Measurements from ENCODE around the gene RILP.

RILP gene

DNA sequence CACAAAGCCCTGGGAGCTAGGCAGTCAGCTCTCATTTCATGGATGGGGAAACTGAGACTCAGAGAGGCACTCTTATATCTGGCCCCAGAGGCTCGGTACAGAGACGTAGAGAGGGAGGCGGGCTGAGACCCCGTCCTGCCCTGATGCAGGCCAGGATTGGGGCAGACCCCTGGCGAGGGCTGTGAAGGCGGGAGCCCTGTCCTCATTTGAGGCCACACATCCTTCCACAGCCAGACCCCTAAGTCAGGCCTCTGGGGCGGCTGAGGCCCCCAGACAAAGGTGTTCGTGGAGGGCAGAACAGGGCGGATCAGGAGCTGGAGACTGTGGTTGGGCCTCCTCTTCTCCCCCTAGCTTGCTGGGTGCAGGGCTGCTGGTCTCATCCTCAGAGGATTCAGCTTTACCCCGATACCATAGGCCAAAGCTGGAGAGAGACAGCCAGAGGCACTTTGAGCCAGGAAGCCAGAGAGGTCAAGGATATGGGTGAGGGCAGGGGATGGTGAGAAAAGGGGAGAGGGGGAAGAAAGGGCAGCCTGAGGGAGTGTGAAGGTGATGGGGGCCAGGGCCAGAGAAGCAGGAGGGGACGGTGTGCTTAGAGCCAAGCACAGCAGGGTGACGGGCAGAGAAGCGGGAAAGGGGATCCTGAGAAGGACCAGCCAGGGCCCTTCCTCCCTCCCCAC is 3.3 kb downstream of the RILP start:
- no peak for DNase-seq

DNA sequence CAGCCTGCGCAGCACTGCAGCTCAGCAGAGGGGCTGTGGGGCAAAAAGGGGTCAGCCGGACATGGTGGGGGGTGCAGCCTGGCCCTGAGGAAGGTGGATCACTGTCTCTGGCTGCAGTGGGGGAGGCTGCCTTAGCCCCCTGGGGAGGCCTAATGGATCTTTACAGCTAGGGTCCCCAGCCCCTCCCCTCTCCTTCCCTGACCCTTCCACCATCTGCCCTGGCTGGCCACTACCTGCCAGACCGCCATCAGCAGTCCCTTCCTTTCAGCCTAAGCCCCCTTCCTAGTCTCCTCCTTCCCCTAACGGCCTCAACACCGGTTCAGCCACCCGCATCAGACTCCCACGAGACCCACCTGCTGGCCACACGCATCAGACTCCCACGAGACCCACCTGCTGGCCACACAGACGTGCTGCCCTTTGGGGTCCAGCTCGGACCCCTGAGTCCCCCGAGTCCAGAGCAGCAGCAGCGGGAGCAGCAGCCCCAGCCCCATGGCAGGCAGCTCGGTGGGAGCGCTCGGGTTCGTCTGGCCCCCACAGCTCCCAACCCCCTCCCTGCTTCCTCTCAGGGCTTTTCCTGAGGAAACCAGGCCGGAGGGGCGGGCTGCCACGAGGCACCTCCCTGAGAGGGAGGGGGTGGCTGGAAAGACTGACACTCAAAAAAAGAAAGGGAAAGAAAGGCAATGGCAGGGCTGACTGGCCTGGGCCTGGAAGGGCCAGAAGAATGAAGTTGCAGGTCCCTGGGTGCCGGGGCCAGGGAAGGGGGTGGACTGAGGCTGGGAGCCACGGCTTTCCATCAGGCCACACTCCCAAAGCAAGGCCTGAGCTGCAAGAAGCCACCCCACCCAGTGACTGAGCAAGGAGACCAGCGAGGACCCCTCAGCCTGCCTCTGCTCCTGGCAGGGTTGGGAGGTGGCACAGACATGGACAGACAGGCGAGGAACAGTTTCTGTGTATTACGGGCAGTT is 4.2 kb downstream of the RILP start, which contains the start of gene SCARF1:
Gene SCARF1, minus strand, starts transcription at position 526 of the 965 bp plus-strand sequence. Its CDS starts 35 bp downstream, at position 491.
- no peak for DNase-seq

DNA sequence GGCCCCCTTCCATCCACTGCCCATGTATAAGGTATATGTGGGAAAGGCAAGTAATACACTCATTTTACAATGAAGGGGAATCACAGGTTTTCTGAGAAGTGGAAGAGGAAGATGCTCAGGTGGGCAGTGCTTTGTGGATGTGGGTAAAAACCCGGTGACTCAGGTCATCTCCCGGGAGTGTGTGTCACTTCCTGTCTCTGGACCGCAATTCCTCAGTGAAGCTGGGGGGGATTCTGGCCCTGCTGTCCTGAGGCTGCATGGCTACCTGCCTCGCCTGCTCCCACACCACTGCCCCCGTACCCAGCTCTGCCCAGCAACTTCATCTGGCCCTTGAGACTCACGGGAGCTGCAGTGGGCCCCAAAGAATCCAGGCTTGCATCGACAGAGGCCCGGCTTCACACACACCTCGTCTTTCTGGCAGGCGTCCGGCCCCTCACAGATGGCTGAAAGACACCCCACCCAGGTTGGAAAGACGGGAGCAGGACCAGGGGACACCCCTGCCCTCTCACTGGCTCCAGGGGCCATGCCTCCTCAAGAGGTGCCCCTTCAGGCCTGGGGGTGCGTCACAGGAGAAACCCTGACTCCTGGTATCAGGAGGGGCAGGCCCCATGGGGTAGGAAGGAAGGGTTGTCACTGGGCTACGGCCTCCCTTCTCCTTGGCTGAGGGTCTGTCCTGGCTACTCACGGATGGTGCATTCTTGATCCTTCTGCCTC is 5.0 kb downstream of the RILP start:
- DNase-seq, result no peak

DNA sequence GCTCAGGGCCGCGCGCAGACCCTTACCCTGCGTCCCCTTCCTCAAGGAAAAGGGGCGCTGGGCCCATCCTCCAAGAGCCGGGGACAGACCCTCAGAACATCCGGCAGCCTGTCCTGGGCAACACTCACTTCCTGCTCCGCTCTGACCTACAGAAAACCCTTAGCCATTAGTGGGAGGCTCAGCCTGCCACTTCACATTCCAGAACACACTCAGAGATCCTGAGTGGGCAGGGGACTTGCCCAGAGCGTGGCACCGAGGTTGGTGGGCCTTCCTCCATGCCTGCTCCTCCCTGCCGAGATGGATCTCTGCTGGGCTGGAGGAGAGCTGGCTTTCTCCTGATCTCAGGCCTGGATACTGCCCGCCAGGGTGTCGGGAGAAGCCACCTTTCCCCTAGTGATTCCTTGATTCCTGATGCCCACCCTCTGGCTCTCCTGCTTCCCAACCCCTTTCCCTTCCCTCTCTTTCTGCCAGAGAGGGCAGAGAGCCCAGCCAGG is 5.6 kb downstream of the RILP start:
- DNase-seq, result no peak

DNA sequence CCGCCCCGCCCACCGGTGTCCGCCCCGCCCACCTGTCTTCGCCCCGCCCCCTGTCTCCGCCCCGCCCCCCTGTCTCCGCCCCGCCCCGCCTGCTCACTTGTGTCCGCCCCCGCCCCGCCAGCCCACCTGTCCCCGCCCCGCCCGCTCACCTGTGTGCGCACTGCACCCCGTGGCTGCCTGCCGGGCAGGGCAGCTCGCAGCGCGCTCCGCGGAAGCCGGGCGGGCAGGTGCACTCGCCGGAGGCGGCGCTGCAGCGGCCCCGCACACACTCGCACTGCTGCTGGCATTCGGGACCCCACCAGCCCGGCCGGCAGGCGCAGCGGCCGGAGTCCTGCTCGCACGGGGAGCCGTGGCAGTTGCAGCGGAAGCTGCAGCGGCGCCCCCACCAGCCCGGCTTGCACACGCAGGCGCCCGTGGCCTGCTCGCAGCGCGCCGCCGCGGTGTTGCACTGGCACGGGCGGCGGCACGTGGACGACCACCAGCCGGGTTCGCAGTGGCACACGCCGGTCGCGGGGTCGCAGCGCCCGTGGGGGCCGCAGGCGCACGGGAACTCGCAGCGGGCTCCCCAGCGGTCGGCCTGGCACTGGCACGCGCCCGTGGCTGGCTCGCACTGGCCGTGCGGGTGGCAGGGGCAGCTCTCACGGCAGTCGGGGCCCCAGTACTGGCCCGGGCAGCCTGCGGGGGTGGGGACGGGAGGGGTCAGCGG is 6.2 kb downstream of the RILP start:
- DNase-seq, result no peak

DNA sequence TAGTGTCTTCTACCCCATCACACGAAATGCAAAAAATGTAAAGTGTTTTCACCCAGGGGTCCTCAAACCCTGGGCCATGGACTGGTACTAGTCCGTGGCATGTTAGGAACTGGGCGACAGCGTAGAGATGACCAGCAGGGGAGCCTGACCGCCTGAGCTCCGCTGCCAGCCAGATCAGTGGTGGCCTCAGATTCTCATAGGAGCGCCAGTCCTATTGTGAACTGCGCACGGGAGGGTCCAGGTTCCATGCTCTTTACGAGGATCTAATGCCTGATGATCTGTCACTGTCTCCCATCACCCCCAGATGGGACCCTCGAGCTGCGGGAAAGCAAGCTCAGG is 8.6 kb downstream of the RILP start:
- DNase-seq, result no peak

DNA sequence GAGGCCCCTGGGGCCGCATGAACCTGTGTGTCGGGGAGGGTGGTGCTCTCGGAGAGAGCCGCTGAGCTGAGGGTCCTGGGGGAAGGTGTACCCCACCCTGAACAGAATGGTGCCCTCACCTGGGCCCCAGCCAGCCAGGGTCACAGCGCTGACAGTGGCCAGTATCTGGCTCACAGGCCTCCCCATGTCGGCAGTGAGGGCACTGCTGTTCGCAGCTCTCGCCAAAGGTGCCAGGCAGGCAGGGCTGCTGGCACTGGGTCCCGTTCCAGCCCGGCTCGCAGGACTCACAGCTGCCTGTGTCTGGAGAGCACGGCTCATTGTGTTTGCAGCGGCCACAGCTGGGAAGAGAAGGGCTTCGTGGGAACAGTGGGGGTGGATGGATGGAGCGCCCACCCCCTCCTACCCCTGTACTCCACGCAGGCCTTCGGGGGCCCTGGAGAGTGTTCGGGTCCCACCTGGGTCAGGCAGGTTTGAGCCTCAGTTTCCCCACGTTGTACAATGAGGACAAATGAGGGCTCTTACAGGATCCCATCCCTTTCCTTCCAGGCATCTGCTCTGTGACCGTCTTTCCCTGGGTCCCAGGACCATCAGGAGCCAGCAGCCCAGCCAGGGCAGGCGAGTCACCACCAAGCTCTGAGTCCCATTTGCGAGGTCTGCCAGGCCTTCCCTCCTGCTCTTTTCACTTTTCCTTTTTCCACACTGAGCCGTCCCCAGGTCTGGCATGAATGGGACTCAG is 9.2 kb downstream of the RILP start:
- DNase-seq, result no peak

DNA sequence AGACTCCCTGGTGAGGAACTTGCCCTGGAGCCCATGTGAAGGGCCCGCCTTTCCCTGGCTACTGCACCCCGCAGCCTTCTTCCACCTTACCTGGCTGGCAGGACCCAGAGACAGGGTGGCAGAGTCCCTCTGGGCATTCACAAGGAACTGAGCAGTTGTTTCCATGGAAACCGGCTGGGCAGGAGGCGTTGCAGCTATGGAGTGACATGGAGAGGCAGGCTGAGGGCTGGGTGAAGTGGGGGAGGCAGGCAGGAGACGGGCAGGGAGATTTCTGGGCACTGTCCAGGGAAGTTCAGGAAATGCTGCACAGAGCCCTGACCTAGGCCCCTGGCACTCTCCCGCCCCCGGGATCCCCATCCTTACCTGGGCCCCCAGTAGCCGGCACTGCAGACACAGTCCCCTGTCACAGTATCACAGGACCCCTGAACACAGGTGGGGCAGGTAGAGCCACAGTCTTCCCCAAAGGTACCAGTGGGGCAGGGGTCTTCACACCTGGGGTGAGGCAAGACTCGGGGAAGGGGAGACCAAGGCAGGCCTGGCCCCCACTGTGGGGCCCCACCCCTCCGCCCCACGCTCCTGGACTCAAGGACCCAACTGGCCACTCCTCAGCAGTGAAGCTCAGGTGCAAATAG is 10.0 kb downstream of the RILP start:
- no peak for DNase-seq

DNA sequence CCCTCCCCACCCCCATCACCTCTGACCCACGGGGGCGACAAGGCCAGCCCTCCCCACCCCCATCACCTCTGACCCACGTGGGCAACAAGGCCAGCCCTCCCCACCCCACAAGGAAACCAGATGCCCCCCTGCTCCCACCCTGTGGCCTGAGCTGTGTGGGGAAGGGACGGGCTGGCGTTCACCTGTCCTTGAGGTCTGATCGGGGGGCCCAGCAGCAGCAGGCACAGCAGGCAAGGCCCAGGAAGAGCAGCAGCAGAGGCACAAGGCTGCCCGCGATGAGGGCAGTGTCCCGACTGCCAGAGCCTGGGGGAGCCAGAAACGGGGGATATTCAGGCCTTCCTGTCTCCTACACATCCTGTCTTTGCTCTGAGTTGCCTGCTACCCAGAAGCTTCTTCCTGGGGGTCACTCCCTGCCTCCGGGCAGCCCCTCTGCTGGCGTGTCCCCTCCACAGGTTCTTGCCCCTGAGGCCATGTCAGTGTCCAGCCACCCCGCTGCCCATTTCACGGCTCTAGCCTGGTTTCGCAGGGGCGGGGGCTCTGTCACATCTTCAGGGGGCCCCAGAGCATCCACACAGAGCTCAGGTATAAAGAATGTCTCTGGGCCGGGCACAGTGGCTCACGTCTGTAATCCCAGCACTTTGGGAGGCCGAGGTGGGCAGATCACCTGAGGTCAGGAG is 10.9 kb downstream of the RILP start:
- no peak for DNase-seq

DNA sequence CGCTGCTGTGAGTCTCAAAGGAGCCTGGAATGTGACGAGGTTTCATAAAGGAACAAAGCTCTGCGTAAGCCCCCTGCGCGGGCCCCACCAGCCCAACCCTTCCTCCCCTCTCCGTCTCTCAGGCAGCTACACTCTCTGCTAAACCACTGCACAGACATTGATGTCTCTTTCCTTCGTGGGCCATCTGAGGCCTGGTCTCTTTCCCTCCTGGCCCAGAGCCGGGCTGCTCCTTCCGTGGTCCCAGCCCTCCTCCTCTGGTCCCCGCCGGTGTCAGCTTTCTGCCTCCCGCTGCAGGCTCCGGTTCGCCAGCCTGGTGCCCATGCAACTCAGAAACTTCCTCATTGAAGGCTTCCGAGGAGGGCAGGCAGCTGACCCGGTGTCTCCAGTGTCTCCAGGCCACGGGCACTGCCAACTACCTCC is 11.5 kb downstream of the RILP start:
- no peak for DNase-seq

DNA sequence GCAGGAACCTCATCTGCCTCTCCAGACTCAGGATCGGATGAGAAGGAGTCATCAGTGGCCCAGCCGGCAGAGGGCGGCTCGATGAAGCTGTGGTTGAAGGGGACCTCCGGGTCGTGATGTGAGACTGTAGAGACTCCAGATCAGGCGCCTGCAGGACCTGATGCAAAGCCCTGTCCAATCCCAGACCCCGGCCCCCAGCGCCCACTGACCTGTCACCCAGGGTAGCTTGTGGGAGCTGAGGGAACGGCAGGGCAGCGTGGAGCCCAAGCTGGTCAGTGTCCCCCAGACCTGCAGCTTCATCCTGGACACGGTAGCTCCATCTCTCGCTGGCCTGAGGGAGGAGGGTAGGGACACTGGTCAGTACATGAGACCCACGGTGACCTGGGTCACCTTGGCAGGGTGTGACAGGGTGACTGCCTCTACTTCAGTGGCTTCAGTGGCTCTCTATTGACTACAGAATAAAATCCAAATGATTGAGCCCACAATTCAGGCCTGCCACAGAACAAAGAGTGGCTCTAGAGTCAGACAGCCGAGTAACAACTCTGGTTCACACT is 12.9 kb downstream of the RILP start:
- DNase-seq, result no peak

DNA sequence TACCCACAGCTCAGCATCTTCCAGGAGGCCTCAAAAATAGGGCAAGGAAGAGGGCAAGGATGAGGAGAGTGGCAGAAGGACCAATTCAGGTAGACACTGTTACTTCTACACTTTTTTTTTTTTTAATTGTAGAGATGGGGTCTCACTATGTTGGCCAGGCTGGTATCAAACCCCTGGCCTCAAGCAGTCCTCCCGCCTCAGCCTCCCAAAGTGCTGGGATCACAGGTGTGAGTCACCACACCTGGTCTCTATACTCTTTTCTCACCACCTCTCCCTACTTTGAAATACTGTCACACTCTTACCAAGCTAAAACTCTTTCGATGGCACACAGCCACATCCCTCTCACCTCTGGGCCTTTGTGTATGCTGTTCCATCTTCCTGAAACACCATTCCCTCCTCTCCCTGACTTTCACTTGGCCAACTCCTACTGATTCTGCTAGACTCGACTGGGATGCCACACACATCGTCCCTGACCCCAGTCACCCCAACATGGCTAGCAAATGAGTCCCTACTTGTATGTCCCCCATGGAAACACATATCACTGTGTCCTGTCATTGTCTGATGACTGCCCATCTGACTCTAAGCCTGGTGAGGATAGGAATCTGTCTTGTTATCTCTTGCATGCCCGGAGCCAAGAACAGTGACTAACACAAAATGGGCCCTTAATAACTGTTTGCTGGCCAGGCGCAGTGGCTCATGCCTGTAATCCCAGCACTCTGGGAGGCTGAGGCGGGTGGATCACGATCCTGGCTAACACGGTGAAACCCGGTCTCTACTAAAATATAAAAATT is 13.8 kb downstream of the RILP start:
- DNase-seq, result no peak

DNA sequence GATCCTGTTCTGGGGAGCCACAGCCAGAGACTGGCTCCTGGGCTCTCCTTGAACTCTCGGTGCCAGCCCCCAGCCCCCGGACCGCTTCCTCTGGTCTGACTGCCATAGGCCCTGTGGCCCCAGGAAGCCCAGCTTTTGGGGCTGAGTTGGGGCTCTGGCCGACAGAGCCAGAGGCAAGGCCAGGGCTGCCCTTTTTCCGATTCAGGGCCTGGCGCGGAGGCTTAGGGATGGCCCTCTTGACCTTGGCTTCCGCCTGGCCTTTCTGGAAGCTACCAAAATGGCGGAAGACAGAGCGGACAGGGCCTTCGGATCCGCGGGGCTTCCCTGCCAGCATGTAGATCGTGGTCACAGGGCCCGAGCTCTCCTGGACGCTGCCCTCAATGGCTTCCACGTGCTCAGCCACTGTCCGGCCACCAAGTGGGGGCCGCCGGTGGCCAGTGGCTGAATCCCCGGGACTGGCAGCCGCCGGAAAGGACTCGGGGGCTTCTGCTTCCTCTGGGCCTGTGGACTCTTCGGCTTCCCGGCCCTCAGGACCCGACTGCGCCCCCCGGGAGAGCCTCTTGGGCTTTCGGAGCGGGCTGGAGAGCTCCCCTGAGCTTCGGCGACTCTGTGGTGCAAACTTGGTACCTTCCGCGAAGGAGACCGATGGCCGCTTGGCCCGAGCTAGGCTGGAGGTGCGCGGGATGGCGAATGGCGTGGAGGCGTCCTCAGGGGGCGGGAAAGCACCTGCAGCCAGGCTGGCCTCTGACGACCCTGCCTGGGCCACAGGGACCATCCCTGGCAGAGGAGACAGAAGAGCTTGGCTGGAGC is 14.6 kb downstream of the RILP start:
- no peak for DNase-seq

DNA sequence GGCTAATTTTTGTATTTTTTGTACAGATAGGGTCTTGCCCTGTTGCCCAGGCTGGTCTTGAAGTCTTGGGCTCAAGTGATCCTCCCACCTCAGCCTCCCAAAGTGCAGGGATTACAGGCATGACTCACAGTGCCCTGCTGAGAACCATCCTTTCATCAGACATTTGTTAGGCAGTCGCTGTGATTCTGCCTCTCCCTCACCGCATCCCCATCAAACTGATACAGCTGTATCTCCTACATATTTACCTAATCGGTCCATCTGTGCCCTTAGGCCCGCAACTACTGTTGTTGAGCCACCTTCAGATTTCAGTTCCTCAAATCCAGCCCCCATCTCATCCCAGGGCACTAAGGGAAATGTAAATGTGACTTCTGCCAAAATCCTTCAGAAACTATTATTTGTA is 19.0 kb downstream of the RILP start:
- no peak for DNase-seq

DNA sequence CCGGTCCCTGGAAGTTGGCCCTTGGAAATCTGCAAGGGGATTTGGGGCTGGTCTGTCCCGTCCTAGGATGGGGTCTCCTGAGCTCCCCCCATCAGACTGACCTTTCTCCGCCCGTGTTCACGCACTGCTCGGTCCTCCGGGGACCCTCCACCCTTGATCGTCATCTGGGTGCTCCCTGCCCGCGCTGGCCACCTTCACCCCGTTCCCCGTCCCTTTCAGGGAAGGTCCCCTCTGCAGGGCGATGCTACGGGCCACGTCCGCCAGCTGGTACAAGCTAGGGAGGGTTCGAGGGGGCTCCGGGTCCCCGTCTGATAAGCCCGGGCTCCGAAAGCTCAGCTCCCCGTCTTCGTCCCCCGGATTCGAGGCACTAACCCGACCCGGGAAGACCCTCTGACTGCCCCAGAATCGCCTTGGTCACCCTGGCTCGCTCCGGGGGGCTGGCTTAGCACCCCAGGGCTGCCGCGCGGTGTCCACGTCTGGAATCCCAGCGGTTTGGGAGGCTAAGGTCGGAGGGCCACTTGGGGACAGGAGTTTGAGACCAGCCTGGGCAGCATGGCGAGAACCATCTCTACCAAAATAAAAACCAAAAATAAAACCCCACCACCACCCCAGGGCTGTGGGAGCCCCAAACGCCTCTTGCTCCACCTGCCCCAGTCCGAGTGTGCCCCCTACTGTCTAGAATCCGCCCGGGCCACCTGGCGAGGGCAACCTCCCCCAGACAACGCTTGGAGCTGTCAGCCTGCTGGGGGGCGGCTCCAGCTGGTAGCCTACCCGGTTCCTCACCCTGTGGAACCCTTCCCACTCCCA is 20.0 kb downstream of the RILP start:
- no peak for DNase-seq

DNA sequence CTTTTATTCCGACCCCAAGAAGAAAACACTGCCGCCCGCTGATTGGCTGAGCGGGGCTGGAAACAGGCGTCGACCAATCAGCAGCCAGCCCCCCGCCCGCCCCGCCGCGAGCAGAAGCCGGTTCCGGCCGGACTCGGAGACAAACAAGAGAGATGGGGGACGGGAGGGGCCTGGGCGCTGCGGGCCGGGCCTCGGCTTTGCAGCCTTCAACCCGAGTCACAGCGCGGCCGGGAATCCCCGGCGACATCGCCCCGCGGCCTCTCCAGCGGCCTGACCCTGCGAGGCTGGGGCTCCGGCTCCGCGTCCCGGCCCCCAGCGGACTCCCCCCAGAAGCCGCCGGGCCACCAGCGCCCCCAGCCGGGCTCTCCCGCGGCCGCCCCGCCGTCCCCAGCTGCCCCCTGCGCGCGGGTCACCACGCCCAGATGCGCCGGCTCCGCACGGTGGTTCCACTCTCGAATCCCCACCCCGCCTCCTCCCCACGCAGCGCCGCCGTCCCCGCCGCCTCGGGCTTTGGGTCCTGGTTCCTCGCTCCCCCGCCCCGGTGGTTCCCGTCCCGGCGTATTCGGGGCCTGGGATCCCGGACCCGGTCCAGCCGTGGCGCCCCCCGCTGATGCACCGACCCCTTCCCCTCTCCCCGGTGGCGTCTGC is 20.7 kb downstream of the RILP start:
- DNase-seq, result peak; percentile 77

Measured in DMS 273 treated with DMSO at 0.1 percent for 48 hours (cell line).